SK-N-MC (cell line): ENCODE results near the gene MUTYH.

Experiments used
- EZH2 ChIP-seq: fragments of 200-600 bp; sonication (generic); IDR thresholded peaks from one replicate; pipeline ENCODE4 v1.6.1; 2017; ENCODE audit warnings: antibody characterized with exemption
- FOXP2 ChIP-seq: optimal IDR thresholded peaks from 2 replicates; pipeline ENCODE3; 2011; ENCODE audit warnings: mild to moderate bottlenecking, moderate library complexity; ENCODE audit not compliant: insufficient read depth; ENCODE audit errors: extremely low read length, control extremely low read depth
- POLR2AphosphoS5 ChIP-seq: IDR thresholded peaks from 2 replicates; pipeline ENCODE4 v1.6.1; 2012; ENCODE audit warnings: mild to moderate bottlenecking, low read depth, low read length, borderline replicate concordance

DNA sequence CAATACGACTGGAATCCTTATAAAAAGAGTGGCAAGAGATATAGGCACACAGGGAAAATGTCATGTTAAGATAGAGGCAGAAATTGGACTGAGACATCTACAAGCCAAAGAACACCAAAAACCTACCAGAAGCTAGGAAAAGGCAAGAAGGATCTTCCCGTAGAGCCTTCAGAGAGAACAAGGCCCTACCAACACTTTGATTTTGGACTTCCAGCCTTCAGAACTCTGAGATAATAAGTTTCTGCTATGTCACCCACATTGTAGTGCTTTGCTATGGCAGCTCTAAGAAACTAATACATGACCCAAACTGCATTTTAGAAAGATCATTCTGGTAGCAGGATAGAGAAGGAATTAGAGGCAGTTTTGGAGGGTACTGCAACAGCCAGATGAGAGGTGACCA is 24.1 kb upstream of the MUTYH start:
- TF ChIP-seq EZH2 (no peak), POLR2AphosphoS5 (no peak), FOXP2 (no peak)
